WTC11 (cell line): Measurements from ENCODE around the gene NEURL3. TPM values are rescaled to one million over a fixed set of nuclear protein-coding genes. Genes with fewer than 3 reads are reported as not detected.

ENCODE experiments used
- ATAC-seq: fragments of 200-7000 bp; cut with Tn5 transposase; 2 replicates; pipeline ENCODE4 v1.10.0; 2021; ENCODE audit warnings: mild to moderate bottlenecking, moderate library complexity
- CTCF ChIA-PET: fragments of 300-600 bp; sonication (Branson Sonifier 250); formaldehyde crosslinking; loops from one replicate; lab custom pipeline; 2021; ENCODE audit warnings: antibody characterized with exemption; lab: Charles Lee
- POLR2A ChIA-PET: fragments of 350-600 bp; sonication (Branson Sonifier 250); formaldehyde crosslinking; loops from one replicate; lab custom pipeline; 2021; ENCODE audit warnings: antibody characterized with exemption; lab: Charles Lee
- DNase-seq: peaks from one replicate; pipeline ENCODE4 v3.0.0; 2021; ENCODE audit warnings: low spot score
- H3K27ac Mint-ChIP-seq: 2 replicates; pipeline ENCODE4 v1.8.0; 2021; ENCODE audit warnings: mixed read lengths
- H3K27me3 Mint-ChIP-seq: 2 replicates; pipeline ENCODE4 v1.8.0; 2021; ENCODE audit warnings: low read depth, mild to moderate bottlenecking, moderate library complexity, mixed read lengths
- H3K36me3 Mint-ChIP-seq: 2 replicates; pipeline ENCODE4 v1.8.0; 2021; ENCODE audit warnings: mixed read lengths
- H3K4me1 Mint-ChIP-seq: 2 replicates; pipeline ENCODE4 v1.8.0; 2022; ENCODE audit warnings: mixed read lengths
- H3K4me3 Mint-ChIP-seq: 2 replicates; pipeline ENCODE4 v1.8.0; 2021; ENCODE audit warnings: mild to moderate bottlenecking, moderate library complexity, mixed read lengths
- H3K9me3 Mint-ChIP-seq: 2 replicates; pipeline ENCODE4 v1.8.0; 2021; ENCODE audit warnings: mixed read lengths
- ATF3 ChIP-seq: sonication (generic); formaldehyde crosslinking; conservative IDR thresholded peaks from 2 replicates; pipeline ENCODE4 v1.8.1; 2022; ENCODE audit warnings: mild to moderate bottlenecking, missing genetic modification reagents
- CREM ChIP-seq: sonication (generic); formaldehyde crosslinking; IDR thresholded peaks from 2 replicates; pipeline ENCODE4 v1.8.1; 2022; ENCODE audit warnings: mild to moderate bottlenecking, missing genetic modification reagents, moderate library complexity
- CTCF ChIP-seq: fragments of 200-600 bp; IDR thresholded peaks from 2 replicates; pipeline ENCODE4 v1.8.0; 2022; ENCODE audit warnings: antibody characterized with exemption
- E2F1 ChIP-seq: sonication (generic); formaldehyde crosslinking; IDR thresholded peaks from 2 replicates; pipeline ENCODE4 v1.8.0; 2022; ENCODE audit warnings: mild to moderate bottlenecking, missing genetic modification reagents
- E2F4 ChIP-seq: sonication (generic); formaldehyde crosslinking; IDR thresholded peaks from 2 replicates; pipeline ENCODE4 v1.8.1; 2022; ENCODE audit warnings: low read depth, mild to moderate bottlenecking, moderate library complexity, missing genetic modification reagents, borderline replicate concordance
- ESRRA ChIP-seq: sonication (generic); formaldehyde crosslinking; IDR thresholded peaks from 2 replicates; pipeline ENCODE4 v1.8.1; 2022; ENCODE audit warnings: mild to moderate bottlenecking, missing genetic modification reagents, borderline replicate concordance
- ETV6 ChIP-seq: sonication (generic); formaldehyde crosslinking; IDR thresholded peaks from 2 replicates; pipeline ENCODE4 v1.8.1; 2022; ENCODE audit warnings: mild to moderate bottlenecking, missing genetic modification reagents
- FOXJ3 ChIP-seq: sonication (generic); formaldehyde crosslinking; IDR thresholded peaks from 2 replicates; pipeline ENCODE4 v1.9.0; 2021; ENCODE audit warnings: missing genetic modification reagents, mild to moderate bottlenecking, borderline replicate concordance
- HMGA2 ChIP-seq: fragments of 250-450 bp; sonication (Bioruptor Pico); IDR thresholded peaks from 2 replicates; pipeline ENCODE4 v1.4.0; 2021; ENCODE audit warnings: mild to moderate bottlenecking, moderate library complexity
- IRF2 ChIP-seq: sonication (generic); formaldehyde crosslinking; IDR thresholded peaks from 2 replicates; pipeline ENCODE4 v1.8.0; 2022; ENCODE audit warnings: low read depth, missing genetic modification reagents, borderline replicate concordance
- KAT7 ChIP-seq: sonication (generic); formaldehyde crosslinking; IDR thresholded peaks from 2 replicates; pipeline ENCODE4 v1.8.1; 2023; ENCODE audit warnings: missing genetic modification reagents, mild to moderate bottlenecking, borderline replicate concordance
- MAX ChIP-seq: sonication (generic); formaldehyde crosslinking; IDR thresholded peaks from 2 replicates; pipeline ENCODE4 v1.8.0; 2022; ENCODE audit warnings: mild to moderate bottlenecking, missing genetic modification reagents
- NR1H2 ChIP-seq: sonication (generic); formaldehyde crosslinking; IDR thresholded peaks from 2 replicates; pipeline ENCODE4 v1.9.0; 2021; ENCODE audit warnings: mild to moderate bottlenecking, moderate library complexity, missing genetic modification reagents
- NR2C2 ChIP-seq: sonication (generic); formaldehyde crosslinking; IDR thresholded peaks from 2 replicates; pipeline ENCODE4 v1.8.0; 2022; ENCODE audit warnings: mild to moderate bottlenecking, missing genetic modification reagents
- NR3C1 ChIP-seq: sonication (generic); formaldehyde crosslinking; conservative IDR thresholded peaks from 2 replicates; pipeline ENCODE4 v1.8.1; 2023; ENCODE audit warnings: low read depth, mild to moderate bottlenecking, missing genetic modification reagents
- SMAD3 ChIP-seq: sonication (generic); formaldehyde crosslinking; IDR thresholded peaks from 2 replicates; pipeline ENCODE4 v1.8.0; 2022; ENCODE audit warnings: missing genetic modification reagents, mild to moderate bottlenecking, borderline replicate concordance
- TEAD1 ChIP-seq: sonication (generic); formaldehyde crosslinking; IDR thresholded peaks from 2 replicates; pipeline ENCODE4 v1.8.0; 2022; ENCODE audit warnings: mild to moderate bottlenecking, missing genetic modification reagents
- TEAD4 ChIP-seq: sonication (generic); formaldehyde crosslinking; IDR thresholded peaks from 2 replicates; pipeline ENCODE4 v1.8.0; 2022; ENCODE audit warnings: mild to moderate bottlenecking, missing genetic modification reagents
- total RNA-seq: library from RNA; stranded (reverse); gene quantifications from 3 replicates; pipeline ENCODE4 v1.2.3, GENCODE V29; 2021

The NEURL3 gene
- total RNA-seq, 1 experiment from 2014 or later: not detected

- TF ChIP-seq NR2C2 (CRISPR knock-in tag) (no peak), E2F1 (no peak), HMGA2 (CRISPR knock-in tag) (no peak), IRF2 (CRISPR knock-in tag) (no peak), SMAD3 (CRISPR knock-in tag) (no peak)
- Mint-ChIP-seq H3K4me3 (no peak overlapping the region), H3K4me1 (peaks cover 28% of the 10 kb centered on the region), H3K27ac (no peak overlapping the region), H3K9me3 (peaks cover 4% of the 10 kb centered on the region; the same call in 1 of the 2 replicates), H3K27me3 (no peaks in the 10 kb centered on the region; the same call in 1 of the 2 replicates), H3K36me3 (no peaks in the 10 kb centered on the region)
- DNase-seq (no peak), ATAC-seq (no peak)
- CTCF ChIA-PET: interaction anchor here (0.9 to 4.9 kb wide), 4 partner anchors 12 to 405 kb away, joined by 3 to 84 read pairs (median 3); no protein-coding TSS in a partner anchor
- POLR2A ChIA-PET: no interaction called here
Observed at GRCh38 chr2:96552315-96553175, 47.4 kb upstream of the NEURL3 start.

GRCh38 chr2:96551605-96552314 is 46.6 kb upstream of the NEURL3 start:
- peaks cover 33% of the 10 kb centered on the region for H3K4me1 Mint-ChIP-seq
- H3K9me3 Mint-ChIP-seq: no peaks in the 10 kb centered on the region
- H3K27me3 Mint-ChIP-seq: no peaks in the 10 kb centered on the region; the same call in 1 of the 2 replicates
- no peak for DNase-seq
- ChIA-PET POLR2A (no interaction called here), CTCF (interaction anchor here (0.7 to 2.3 kb wide), 4 partner anchors 13 to 249 kb away, joined by 3 to 9 read pairs (median 3); partner anchors contain the start of gene CNNM4)
- no peaks in the 10 kb centered on the region for H3K36me3 Mint-ChIP-seq
- H3K4me3 Mint-ChIP-seq: no peak overlapping the region
- TF ChIP-seq ETV6 (CRISPR knock-in tag) (no peak), NR1H2 (CRISPR knock-in tag) (no peak), CTCF (no peak), TEAD1 (CRISPR knock-in tag) (no peak), NR3C1 (CRISPR knock-in tag) (no peak), E2F4 (CRISPR knock-in tag) (no peak), KAT7 (CRISPR knock-in tag) (no peak), ATF3 (CRISPR knock-in tag) (no peak), TEAD4 (CRISPR knock-in tag) (no peak), MAX (CRISPR knock-in tag) (no peak), FOXJ3 (CRISPR knock-in tag) (no peak), CREM (CRISPR knock-in tag) (no peak), ESRRA (CRISPR knock-in tag) (no peak)
- H3K27ac Mint-ChIP-seq: no peak overlapping the region
- ATAC-seq: no peak
